ENCODE data around the gene MAP2. TPM values are rescaled to one million over a fixed set of nuclear protein-coding genes. Genes with fewer than 3 reads are reported as not detected.

The MAP2 gene
- total RNA-seq, 1 donor from 2014 or later = 119 TPM

DNA sequence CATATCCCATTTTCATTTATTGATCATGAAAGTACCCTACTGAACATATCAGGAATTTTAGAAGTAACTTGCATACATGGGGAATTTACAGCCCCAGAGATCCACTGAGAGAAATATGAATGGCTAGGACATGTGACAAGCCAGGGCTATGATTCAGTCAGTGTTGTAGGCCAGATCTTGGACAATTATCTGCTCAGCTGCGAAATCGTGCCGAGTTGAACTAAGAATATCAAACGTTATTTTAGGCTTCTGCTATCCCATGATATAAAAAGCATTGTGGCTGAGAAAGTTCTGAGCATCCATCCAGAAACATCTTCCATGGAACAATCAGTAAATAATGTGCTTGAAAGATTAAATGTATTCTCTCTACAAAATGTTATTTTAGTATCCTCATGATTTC is 262.1 kb downstream of the MAP2 start:
- Mint-ChIP-seq H3K4me3 (no peak overlapping the region), H3K4me1 (peaks cover 55% of the 10 kb centered on the region), H3K27me3 (ENCODE audit: low read depth) (no peaks in the 10 kb centered on the region), H3K9me3 (peaks cover 2% of the 10 kb centered on the region), H3K36me3 (ENCODE audit: low read depth) (peaks cover 21% of the 10 kb centered on the region), H3K27ac (ENCODE audit: unreplicated experiment) (no peak overlapping the region)
- TF ChIP-seq, protein P1, sequence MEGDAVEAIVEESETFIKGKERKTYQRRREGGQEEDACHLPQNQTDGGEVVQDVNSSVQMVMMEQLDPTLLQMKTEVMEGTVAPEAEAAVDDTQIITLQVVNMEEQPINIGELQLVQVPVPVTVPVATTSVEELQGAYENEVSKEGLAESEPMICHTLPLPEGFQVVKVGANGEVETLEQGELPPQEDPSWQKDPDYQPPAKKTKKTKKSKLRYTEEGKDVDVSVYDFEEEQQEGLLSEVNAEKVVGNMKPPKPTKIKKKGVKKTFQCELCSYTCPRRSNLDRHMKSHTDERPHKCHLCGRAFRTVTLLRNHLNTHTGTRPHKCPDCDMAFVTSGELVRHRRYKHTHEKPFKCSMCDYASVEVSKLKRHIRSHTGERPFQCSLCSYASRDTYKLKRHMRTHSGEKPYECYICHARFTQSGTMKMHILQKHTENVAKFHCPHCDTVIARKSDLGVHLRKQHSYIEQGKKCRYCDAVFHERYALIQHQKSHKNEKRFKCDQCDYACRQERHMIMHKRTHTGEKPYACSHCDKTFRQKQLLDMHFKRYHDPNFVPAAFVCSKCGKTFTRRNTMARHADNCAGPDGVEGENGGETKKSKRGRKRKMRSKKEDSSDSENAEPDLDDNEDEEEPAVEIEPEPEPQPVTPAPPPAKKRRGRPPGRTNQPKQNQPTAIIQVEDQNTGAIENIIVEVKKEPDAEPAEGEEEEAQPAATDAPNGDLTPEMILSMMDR (conservative IDR thresholded peaks at IDR 0.05) = no peak
- no peak for DNase-seq (ENCODE audit: low read depth, low spot score)

DNA sequence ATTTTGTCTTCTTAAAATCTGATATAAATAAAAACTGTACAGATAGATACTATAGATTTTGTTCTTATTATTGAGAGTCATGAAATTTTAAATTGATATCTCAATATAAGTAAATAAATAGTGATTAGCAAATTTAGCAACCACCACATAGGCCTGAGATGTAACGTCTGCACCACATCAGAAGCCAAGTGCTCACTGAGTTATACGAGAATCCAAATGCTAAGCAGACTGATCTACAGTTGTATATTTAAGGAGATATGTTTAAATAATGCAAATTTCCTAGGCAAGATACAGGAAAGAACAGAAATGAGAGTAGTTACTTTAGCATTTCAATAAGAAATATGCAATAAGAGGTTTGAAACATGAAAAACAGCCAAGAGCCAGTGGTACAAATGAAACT is 262.6 kb downstream of the MAP2 start:
- TF ChIP-seq, protein P1 (conservative IDR thresholded peaks at IDR 0.05) = no peak
- peaks cover 23% of the 10 kb centered on the region for H3K36me3 Mint-ChIP-seq (ENCODE audit: low read depth)
- no peak overlapping the region for H3K4me3 Mint-ChIP-seq
- no peak for DNase-seq (ENCODE audit: low read depth, low spot score)
- no peaks in the 10 kb centered on the region for H3K27me3 Mint-ChIP-seq (ENCODE audit: low read depth)
- H3K4me1 Mint-ChIP-seq = peaks cover 55% of the 10 kb centered on the region
- no peak overlapping the region for H3K27ac Mint-ChIP-seq (ENCODE audit: unreplicated experiment)
- H3K9me3 Mint-ChIP-seq = peaks cover 2% of the 10 kb centered on the region

DNA sequence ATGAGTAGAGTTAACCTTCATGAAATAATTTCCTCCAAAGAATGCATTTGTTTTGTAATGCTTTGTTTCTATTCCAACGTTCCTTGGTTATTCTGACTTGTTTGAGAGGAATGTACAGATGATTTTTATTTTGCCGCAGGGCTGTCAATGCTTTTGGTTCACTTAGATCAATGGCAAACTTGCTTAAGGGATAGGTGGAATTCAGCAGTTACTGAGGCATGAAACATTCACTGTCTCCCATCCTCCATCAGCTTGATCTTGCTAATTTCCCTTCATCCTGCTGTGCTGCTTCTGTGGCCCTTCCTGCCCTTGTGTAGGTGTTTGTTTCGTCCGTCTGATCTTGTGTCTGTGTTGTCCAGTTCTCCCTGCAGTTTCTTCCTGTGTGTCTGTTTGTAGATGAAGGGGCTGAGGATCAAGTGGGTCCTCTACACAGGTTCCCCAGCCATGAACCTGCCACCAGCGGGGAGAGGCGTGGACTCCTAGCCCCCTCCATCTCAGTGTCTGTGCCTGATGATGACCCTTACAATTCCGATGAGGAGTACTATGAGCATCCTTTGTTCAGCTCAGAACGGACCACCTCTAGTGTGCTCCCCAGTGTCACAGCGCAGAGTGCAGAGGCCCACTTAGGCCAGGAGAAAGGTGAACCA is 263.6 kb downstream of the MAP2 start:
- no peak for DNase-seq (ENCODE audit: low read depth, low spot score)
- peaks cover 25% of the 10 kb centered on the region for H3K36me3 Mint-ChIP-seq (ENCODE audit: low read depth)
- H3K27me3 Mint-ChIP-seq (ENCODE audit: low read depth) = no peaks in the 10 kb centered on the region
- no peak overlapping the region for H3K4me3 Mint-ChIP-seq
- peak overlapping the region; percentile 38 for H3K27ac Mint-ChIP-seq (ENCODE audit: unreplicated experiment)
- TF ChIP-seq, protein P1 (conservative IDR thresholded peaks at IDR 0.05) = no peak
- H3K4me1 Mint-ChIP-seq = peaks cover 49% of the 10 kb centered on the region
- peaks cover 3% of the 10 kb centered on the region for H3K9me3 Mint-ChIP-seq

DNA sequence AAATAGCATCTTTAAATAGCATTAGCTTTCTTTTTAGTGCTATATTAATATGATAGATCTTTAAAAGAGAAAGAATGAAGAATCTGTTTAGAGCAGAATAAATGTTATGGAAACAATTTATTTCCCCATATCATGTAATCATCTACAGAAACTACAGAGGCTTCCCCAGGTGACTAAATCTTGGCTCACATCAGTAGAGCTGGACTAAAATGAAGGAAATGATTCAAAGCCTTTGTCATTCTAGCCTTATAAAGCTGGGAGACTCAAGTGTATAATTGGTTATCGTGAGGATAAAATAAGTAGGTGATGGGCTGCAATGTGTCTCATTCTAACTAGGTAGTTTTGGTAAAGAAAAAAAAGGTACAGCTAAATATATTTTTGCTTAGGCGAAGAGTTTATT is 264.5 kb downstream of the MAP2 start:
- peaks cover 31% of the 10 kb centered on the region for H3K36me3 Mint-ChIP-seq (ENCODE audit: low read depth)
- TF ChIP-seq, protein P1 (conservative IDR thresholded peaks at IDR 0.05) = no peak
- H3K4me3 Mint-ChIP-seq = no peak overlapping the region
- H3K9me3 Mint-ChIP-seq = peaks cover 9% of the 10 kb centered on the region
- peaks cover 44% of the 10 kb centered on the region for H3K4me1 Mint-ChIP-seq
- H3K27ac Mint-ChIP-seq (ENCODE audit: unreplicated experiment) = no peak overlapping the region
- H3K27me3 Mint-ChIP-seq (ENCODE audit: low read depth) = no peaks in the 10 kb centered on the region
- no peak for DNase-seq (ENCODE audit: low read depth, low spot score)

DNA sequence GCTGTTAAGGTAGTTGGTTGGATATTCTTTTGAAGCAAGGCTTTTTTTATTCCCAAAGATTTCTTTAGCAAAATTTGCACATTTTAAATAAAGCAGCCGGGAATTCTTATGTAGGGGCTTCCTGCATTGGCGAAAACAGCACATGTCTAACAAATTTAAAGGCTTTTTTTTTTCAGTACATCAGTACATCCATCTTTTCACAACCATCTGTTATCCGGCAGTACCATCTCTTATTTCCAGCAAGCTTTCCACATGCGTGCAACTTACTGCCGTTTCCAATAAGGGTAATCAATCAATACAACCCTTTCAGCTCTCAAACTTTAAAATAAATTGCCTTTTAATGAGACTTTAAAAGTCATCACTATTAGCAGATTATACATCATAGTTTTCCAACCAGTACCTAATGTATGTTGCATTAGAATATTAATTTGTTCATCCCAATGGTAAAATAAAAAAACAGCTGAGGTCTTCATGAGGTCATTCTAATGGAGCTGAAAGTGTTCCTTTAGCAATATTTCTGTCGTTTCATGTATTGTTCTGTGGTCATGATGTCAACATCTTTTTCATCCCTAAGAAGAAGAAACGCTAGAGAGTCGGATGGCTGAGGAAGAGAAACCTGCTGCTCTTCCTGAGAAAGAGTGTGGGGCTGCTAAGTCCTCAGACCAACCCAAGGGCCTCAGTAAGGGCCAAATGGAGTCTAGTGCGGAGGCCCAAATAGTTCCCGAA is 266.3 kb downstream of the MAP2 start:
- Mint-ChIP-seq H3K27me3 (ENCODE audit: low read depth) (no peaks in the 10 kb centered on the region), H3K4me1 (peaks cover 43% of the 10 kb centered on the region), H3K27ac (ENCODE audit: unreplicated experiment) (no peak overlapping the region), H3K4me3 (no peak overlapping the region), H3K36me3 (ENCODE audit: low read depth) (peaks cover 46% of the 10 kb centered on the region), H3K9me3 (peaks cover 21% of the 10 kb centered on the region)
- no peak for DNase-seq (ENCODE audit: low read depth, low spot score)
- TF ChIP-seq, protein P1 (conservative IDR thresholded peaks at IDR 0.05) = no peak

All from neural crest cell (in vitro differentiated cells).